IPS DF 19.7 (cell line): ENCODE measurements around the gene LRP2.
"Not testable (repeated sequence)": the region's sequence is repeated elsewhere in the genome, so short reads cannot be mapped to it uniquely, and the experiment has no call there.

ENCODE experiments used
- DNase-seq: peaks from one replicate; pipeline ENCODE4 v3.0.0-alpha.2; 2013; ENCODE audit warnings: low read depth, low spot score

LRP2 gene

DNA sequence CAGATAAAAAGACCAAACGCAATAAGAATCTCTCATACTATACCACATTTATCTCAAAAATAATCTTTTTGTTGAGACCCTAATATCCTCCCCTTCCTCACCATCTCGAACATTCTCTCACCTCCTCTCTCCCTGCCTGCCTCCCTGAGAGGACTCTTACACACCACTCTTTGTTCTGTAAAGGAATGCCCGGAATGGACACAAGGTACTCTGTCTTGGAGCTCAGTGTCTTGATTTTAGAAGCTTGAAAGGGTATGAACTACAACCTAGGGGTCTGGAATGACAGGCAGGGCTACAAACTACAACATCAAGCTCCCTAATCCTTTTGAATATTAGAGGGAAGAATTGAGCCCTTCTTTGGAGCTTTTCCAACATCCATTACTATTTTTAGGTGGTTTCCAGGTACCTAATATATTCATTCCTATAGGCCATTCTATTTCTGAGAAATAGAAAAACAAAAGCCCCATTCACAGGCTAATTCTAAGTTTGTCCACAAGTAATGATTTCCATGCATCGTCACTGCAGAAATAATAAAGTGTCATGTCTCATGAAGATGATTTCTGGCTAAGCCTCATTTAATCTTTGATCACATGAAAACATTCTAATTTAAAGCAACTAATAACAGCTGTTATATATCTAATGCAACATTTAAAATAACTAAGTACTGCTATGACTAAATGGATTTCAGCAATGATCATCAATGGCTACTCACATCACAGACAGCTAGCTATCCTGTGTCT, 60.6 kb downstream of the LRP2 start:
- DNase-seq, result no peak

DNA sequence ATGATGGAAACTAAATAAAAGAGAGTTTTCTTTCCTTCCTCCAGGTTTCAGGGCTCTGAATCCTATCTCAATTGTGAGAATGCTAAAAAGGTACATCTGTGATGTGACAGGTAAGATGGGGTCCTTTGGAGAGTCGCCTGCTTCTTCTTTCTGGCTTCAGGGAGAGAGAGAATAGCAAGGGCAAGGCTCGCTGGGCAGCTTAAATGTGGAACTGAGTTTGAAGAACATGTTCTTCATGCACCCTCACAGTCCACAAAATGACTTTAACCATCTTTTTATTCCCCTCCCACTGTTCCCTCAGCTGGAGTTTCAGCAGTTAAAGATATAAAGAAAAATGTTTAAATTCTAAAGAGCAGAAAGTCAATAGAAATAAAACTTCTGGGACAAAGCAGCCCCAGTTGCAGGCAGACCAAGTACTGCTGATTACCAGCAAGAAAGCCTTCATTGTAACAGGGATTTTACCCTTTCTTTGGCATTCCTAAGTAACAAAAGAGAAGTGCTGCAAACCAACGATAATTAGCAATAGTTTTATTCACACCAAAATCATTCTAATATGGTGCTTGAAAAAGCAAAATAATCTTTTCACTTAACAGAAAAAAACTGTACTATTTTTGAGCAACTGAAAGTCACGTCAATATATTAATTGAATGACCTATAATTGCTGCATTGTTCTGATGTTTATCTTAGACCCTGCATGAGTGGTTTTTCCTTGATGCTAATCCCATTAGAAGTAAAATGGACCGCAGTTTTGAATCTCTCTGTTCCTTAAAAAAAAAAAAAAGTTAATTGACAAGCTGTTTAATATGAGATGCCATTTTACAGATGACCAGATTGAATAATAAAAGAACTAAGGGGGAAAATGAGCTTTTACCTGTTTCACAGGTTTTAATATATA, 61.5 kb downstream of the LRP2 start:
- no peak for DNase-seq

DNA sequence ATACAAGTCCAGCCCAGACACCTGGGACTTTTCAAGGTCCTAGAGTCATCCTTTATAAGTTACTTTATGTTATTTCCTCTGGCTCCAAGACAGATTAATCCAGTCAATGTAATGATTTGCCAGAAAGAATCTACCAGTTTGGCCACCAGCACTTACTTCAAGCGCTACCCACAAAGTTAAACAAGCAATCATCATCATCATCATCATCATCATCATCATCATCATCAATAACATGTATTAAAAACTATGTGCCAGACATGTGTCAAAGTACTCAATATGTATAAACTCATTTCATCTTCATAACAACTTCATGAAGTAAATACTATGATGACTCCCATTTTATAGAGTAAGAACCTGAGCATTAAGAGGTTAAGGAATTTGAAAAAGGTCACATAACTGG, 64.3 kb downstream of the LRP2 start:
- DNase-seq, result no peak

- DNase-seq, result no peak
Observed at GRCh38 chr2:169294001-169294675, 68.2 kb downstream of the LRP2 start.

GRCh38 chr2:169291517-169291916, 70.8 kb downstream of the LRP2 start:
- no peak for DNase-seq

- DNase-seq, result no peak
Observed at GRCh38 chr2:169290433-169290832, 71.9 kb downstream of the LRP2 start.

- no peak for DNase-seq
Observed at GRCh38 chr2:169287666-169288065, 74.7 kb downstream of the LRP2 start.

- no peak for DNase-seq
Observed at GRCh38 chr2:169286624-169287231, 75.6 kb downstream of the LRP2 start.

GRCh38 chr2:169285531-169286235, 76.7 kb downstream of the LRP2 start:
- no peak for DNase-seq

DNA sequence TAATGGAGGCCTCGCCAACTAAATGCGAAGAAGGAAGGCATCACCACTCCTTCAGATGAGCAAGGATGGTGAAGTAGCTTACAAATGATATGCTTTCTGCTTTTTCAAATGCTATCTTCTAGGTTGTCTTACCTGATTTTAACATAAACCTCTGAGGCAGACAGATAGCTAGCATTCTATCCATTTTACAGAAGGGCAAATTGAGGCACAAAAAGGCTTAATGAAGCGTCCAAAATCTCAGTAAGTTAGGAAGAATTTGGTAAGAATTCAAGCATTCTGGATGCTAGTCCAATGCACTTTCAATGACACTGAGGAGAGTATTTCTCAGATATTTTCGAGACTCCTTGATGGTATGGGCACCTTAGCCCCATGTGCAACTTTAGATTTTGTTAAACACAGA, 81.8 kb downstream of the LRP2 start:
- DNase-seq, result no peak

DNA sequence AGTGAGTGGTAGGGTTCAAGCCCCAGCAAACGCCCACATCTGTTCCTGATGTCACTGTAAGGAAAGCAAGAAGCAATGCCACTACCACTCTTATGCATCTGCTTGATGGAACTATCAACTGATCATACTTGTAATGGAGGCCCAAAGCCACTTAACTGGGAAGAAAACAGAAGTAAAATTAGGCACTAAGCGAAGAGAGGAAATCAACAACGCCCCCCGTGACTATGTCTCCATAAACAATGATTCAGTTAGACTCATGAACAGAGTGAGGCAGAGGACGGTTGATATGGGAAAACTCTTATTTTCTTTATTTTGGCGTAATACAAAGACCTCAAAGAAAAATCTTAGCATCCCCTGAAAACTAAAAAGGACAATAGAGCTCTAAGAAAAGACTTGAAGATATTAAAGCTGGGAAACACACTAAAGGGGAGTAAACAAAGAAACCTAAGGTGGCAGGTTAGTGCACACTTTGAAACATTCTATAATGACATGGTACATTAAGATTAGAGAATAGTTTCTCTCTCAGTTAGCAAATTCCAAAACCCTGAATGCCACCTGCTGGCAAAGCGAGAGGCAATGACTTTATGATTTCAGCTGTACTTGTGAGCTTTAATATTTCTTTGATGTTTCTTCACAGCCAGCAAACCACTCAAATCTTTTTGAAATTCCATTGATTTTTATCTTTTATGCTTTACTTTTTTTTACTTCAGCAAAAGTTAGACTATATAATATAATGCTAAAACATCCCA, 86.5 kb downstream of the LRP2 start:
- no peak for DNase-seq

DNA sequence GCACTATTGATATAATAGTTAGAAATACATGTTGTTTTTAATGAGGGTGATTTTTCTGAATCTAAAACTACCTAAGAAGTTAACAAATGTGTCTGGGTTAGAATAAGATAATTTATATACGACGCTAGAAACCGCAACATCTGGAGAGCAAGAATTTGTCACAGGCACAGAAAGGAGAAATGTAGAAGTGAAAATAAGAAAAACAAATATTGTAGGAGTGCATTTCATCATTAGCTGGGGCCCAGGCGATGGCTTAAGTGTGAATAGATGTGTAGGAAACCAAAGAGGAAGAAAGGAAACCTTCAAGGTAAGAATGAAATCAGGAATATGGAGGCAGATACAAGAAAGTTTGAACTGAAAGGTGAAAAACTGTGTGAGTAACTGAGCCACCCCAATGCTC, 90.3 kb downstream of the LRP2 start:
- no peak for DNase-seq

- DNase-seq, result not testable (repeated sequence)
Observed at GRCh38 chr2:169270574-169270973, 91.8 kb downstream of the LRP2 start.

- no peak for DNase-seq
Observed at GRCh38 chr2:169265591-169265990, 96.7 kb downstream of the LRP2 start.

- no peak for DNase-seq
Observed at GRCh38 chr2:169260846-169261642, 101.3 kb downstream of the LRP2 start.

GRCh38 chr2:169260246-169260645, 102.1 kb downstream of the LRP2 start:
- DNase-seq, result peak; percentile 28

GRCh38 chr2:169259402-169259801, 102.9 kb downstream of the LRP2 start:
- no peak for DNase-seq

- no peak for DNase-seq
Observed at GRCh38 chr2:169258045-169258601, 104.2 kb downstream of the LRP2 start.

DNA sequence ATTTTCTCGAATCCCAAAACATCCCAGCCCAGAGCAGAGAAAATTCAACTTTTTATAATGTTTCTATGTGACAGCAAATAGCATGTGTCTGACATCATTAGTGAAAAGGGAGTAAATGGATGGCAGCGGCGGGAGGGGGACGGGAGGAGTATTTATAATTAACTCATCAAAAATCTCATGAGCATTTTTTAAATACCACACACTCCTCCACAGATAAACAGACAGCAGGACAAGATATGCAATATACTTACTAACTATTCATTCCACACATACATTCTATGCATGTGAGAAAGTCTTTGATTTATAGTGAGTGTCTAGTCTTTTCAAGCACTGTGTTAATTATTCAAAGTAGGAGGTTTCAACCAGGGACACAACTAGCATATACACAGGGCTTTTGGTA, 107.6 kb downstream of the LRP2 start:
- DNase-seq, result no peak
